H1 (cell line): Measurements from ENCODE around the gene MIF4GD. TPM values are rescaled to one million over a fixed set of nuclear protein-coding genes. Genes with fewer than 3 reads are reported as not detected.

ENCODE experiments used
- POLR2A ChIP-seq, 2 experiments: IDR thresholded peaks; 1 replicate in 1 of 2; 2 replicates in 1 of 2; pipeline ENCODE4 v1.6.1; 2011; ENCODE audit warnings: low read depth in 2 of 2, low read length in 2 of 2, mild to moderate bottlenecking in 2 of 2; ENCODE audit errors: control extremely low read depth in 1 of 2
- RAD21 ChIP-seq, 2 experiments: IDR thresholded peaks in 1 of 2; conservative IDR thresholded peaks in 1 of 2; 2 replicates each; pipeline ENCODE4 v1.6.1; 2011; ENCODE audit warnings: low read depth in 2 of 2, low read length in 2 of 2, improper control_type of control experiment in 1 of 2, inconsistent platforms in 1 of 2, mild to moderate bottlenecking in 1 of 2, moderate library complexity in 1 of 2
- SUZ12 ChIP-seq: fragments of 200-600 bp; sonication (generic); IDR thresholded peaks from 2 replicates; pipeline ENCODE4 v1.6.1; 2012; ENCODE audit warnings: mild to moderate bottlenecking, inconsistent platforms, low read length, moderate library complexity, mixed read lengths
- polyA plus RNA-seq, 7 experiments: library from polyadenylated mRNA; depleted of rRNA in 3 of 7; stranded (reverse) in 5 of 7; unstranded in 2 of 7; fragments of >200 nt in 5 of 7; fragments of 200-250 nt in 2 of 7; gene quantifications; 1 replicate in 5 of 7; 2 replicates in 1 of 7; 4 replicates in 1 of 7; pipeline versions ENCODE4 v1.2.1 to v1.2.3, GENCODE V29; 2011 to 2013; ENCODE audit warnings: missing spikeins in 2 of 7, mixed read lengths in 2 of 7
- total RNA-seq: library from RNA; stranded (reverse); fragmentation: NEBNext Ultra II Directional; extraction: Animal tissue kit (Norgen Biotek cat#: 25700); gene quantifications from 2 replicates; pipeline ENCODE4 v1.2.1, GENCODE V29; 2021
- TF ChIP-seq, protein P1 (sequence below): fragments of 300-600 bp; sonication (generic); IDR thresholded peaks from 2 replicates; pipeline ENCODE4 v1.7.1; 2012; ENCODE audit warnings: low read length, moderate library complexity, mild to moderate bottlenecking, inconsistent platforms; ENCODE audit not compliant: insufficient replicate concordance

The MIF4GD gene
- total and polyA plus RNA-seq, 2 of the 8 experiments (the other 6 are each of a cell fraction or from before 2014, with no cell fraction given): 16.1 to 51.1 TPM

- TF ChIP-seq, protein P1, sequence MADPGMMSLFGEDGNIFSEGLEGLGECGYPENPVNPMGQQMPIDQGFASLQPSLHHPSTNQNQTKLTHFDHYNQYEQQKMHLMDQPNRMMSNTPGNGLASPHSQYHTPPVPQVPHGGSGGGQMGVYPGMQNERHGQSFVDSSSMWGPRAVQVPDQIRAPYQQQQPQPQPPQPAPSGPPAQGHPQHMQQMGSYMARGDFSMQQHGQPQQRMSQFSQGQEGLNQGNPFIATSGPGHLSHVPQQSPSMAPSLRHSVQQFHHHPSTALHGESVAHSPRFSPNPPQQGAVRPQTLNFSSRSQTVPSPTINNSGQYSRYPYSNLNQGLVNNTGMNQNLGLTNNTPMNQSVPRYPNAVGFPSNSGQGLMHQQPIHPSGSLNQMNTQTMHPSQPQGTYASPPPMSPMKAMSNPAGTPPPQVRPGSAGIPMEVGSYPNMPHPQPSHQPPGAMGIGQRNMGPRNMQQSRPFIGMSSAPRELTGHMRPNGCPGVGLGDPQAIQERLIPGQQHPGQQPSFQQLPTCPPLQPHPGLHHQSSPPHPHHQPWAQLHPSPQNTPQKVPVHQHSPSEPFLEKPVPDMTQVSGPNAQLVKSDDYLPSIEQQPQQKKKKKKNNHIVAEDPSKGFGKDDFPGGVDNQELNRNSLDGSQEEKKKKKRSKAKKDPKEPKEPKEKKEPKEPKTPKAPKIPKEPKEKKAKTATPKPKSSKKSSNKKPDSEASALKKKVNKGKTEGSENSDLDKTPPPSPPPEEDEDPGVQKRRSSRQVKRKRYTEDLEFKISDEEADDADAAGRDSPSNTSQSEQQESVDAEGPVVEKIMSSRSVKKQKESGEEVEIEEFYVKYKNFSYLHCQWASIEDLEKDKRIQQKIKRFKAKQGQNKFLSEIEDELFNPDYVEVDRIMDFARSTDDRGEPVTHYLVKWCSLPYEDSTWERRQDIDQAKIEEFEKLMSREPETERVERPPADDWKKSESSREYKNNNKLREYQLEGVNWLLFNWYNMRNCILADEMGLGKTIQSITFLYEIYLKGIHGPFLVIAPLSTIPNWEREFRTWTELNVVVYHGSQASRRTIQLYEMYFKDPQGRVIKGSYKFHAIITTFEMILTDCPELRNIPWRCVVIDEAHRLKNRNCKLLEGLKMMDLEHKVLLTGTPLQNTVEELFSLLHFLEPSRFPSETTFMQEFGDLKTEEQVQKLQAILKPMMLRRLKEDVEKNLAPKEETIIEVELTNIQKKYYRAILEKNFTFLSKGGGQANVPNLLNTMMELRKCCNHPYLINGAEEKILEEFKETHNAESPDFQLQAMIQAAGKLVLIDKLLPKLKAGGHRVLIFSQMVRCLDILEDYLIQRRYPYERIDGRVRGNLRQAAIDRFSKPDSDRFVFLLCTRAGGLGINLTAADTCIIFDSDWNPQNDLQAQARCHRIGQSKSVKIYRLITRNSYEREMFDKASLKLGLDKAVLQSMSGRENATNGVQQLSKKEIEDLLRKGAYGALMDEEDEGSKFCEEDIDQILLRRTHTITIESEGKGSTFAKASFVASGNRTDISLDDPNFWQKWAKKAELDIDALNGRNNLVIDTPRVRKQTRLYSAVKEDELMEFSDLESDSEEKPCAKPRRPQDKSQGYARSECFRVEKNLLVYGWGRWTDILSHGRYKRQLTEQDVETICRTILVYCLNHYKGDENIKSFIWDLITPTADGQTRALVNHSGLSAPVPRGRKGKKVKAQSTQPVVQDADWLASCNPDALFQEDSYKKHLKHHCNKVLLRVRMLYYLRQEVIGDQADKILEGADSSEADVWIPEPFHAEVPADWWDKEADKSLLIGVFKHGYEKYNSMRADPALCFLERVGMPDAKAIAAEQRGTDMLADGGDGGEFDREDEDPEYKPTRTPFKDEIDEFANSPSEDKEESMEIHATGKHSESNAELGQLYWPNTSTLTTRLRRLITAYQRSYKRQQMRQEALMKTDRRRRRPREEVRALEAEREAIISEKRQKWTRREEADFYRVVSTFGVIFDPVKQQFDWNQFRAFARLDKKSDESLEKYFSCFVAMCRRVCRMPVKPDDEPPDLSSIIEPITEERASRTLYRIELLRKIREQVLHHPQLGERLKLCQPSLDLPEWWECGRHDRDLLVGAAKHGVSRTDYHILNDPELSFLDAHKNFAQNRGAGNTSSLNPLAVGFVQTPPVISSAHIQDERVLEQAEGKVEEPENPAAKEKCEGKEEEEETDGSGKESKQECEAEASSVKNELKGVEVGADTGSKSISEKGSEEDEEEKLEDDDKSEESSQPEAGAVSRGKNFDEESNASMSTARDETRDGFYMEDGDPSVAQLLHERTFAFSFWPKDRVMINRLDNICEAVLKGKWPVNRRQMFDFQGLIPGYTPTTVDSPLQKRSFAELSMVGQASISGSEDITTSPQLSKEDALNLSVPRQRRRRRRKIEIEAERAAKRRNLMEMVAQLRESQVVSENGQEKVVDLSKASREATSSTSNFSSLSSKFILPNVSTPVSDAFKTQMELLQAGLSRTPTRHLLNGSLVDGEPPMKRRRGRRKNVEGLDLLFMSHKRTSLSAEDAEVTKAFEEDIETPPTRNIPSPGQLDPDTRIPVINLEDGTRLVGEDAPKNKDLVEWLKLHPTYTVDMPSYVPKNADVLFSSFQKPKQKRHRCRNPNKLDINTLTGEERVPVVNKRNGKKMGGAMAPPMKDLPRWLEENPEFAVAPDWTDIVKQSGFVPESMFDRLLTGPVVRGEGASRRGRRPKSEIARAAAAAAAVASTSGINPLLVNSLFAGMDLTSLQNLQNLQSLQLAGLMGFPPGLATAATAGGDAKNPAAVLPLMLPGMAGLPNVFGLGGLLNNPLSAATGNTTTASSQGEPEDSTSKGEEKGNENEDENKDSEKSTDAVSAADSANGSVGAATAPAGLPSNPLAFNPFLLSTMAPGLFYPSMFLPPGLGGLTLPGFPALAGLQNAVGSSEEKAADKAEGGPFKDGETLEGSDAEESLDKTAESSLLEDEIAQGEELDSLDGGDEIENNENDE: no peak
- TF ChIP-seq RAD21 (IDR thresholded peaks at IDR 0.05 in 1 of 2, conservative IDR thresholded peaks at IDR 0.05 in 1 of 2; ENCODE audit: low read depth in 2 of 2, low read length in 2 of 2): peak; percentile 38 to 52
- TF ChIP-seq POLR2A (IDR thresholded peaks at IDR 0.05; ENCODE audit: control extremely low read depth in 1 of 2, low read depth in 2 of 2, low read length in 2 of 2): peak in 1 of 2 experiments; percentile 60; a peak in 2 of 3 replicates
- TF ChIP-seq SUZ12: no peak
- TF ChIP-seq, all 59 proteins: peak for 5
Measured at GRCh38 chr17:75267411-75268232, 3.4 kb downstream of the MIF4GD start (continued).
